Prostate gland (tissue), 2 donors: ENCODE data around the gene LPAR1. TPM values are rescaled to one million over a fixed set of nuclear protein-coding genes. Genes with fewer than 3 reads are reported as not detected.

Source experiments
- DNase-seq: peaks from one replicate; pipeline ENCODE4 v3.0.0-alpha.2; 2019; ENCODE audit warnings: low spot score
- H3K27ac ChIP-seq, 2 donors: fragments of 200-600 bp; sonication (generic); 2 replicates each; pipeline ENCODE4 v1.5.1; 2017 to 2019
- H3K27me3 ChIP-seq: fragments of 200-600 bp; sonication (generic); replicated peaks from 2 replicates; pipeline ENCODE4 v1.5.1; 2019; ENCODE audit not compliant: insufficient read depth
- H3K36me3 ChIP-seq, 2 donors: fragments of 200-600 bp; sonication (generic); 1 replicate in 1 of 2; 2 replicates in 1 of 2; pipeline versions ENCODE4 v1.5.1 to v1.8.1; 2017 to 2019
- H3K4me1 ChIP-seq: fragments of 200-600 bp; sonication (generic); replicated peaks from 2 replicates; pipeline ENCODE4 v1.5.1; 2019
- H3K4me3 ChIP-seq, 2 donors: fragments of 200-600 bp; sonication (generic); 2 replicates each; pipeline ENCODE4 v1.5.1; 2017 to 2019
- H3K9me3 ChIP-seq: fragments of 200-600 bp; sonication (generic); 2 replicates; pipeline ENCODE4 v1.5.1; 2017
- CTCF ChIP-seq, 4 experiments: fragments of 200-600 bp in 2 of 4; fragments of 450-650 bp in 2 of 4; sonication (generic) in 2 of 4; IDR thresholded peaks; 1 replicate in 3 of 4; 2 replicates in 1 of 4; pipeline ENCODE4 v1.5.1; 2016 to 2019; ENCODE audit warnings: antibody characterized with exemption in 4 of 4, mild to moderate bottlenecking in 2 of 4, moderate library complexity in 2 of 4
- POLR2A ChIP-seq: fragments of 450-650 bp; IDR thresholded peaks from one replicate; pipeline ENCODE4 v1.6.1; 2016; ENCODE audit warnings: antibody characterized with exemption, mild to moderate bottlenecking
- POLR2AphosphoS5 ChIP-seq: sonication (generic); formaldehyde crosslinking; IDR thresholded peaks from one replicate; pipeline ENCODE4 v1.6.1; 2017; ENCODE audit warnings: antibody characterized with exemption
- WGBS: methylation state at CpG from one replicate; pipeline ENCODE4 v1.1.5; 2018; 5-methylcytosine and 5-hydroxymethylcytosine counted together
- intact Hi-C: fragments of 100-400 bp; cut with DNase I; formaldehyde crosslinking; loops from one replicate; pipeline ENCODE4 v1.14.2; 2022
- total RNA-seq, 2 donors: library from RNA; depleted of rRNA; stranded (reverse); fragments of >200 nt; gene quantifications; one replicate each; pipeline ENCODE4 v1.1.0, GENCODE V29; 2016

The LPAR1 gene
- total RNA-seq, 2 donors from 2014 or later: 10.8 to 29.2 TPM

GRCh38 chr9:110912419-110913291 is 125.6 kb downstream of the LPAR1 start:
- Histone ChIP-seq H3K27ac (peak overlapping the region; percentile 46 to 51), H3K4me3 (no peak overlapping the region), H3K27me3 (no peaks in the 10 kb centered on the region), H3K4me1 (no peaks in the 10 kb centered on the region), H3K9me3 (no peaks in the 10 kb centered on the region), H3K36me3 (no peaks in the 10 kb centered on the region)
- 43% methylated on average over 7 of the region's 7 CpGs for WGBS
- TF ChIP-seq POLR2AphosphoS5: peak; percentile 33
- no peak for TF ChIP-seq POLR2A
- TF ChIP-seq CTCF (IDR thresholded peaks at IDR 0.05): no peak
- intact Hi-C loops: no loop called here
- DNase-seq: no peak

- H3K27ac ChIP-seq: peak overlapping the region; percentile 46 to 51
- H3K27me3 ChIP-seq: no peaks in the 10 kb centered on the region
- no peaks in the 10 kb centered on the region for H3K36me3 ChIP-seq
- no peaks in the 10 kb centered on the region for H3K4me1 ChIP-seq
- no peak overlapping the region for H3K4me3 ChIP-seq
- DNase-seq: no peak
- WGBS: 46% methylated on average over 4 of the region's 4 CpGs
- no peak for TF ChIP-seq CTCF (IDR thresholded peaks at IDR 0.05)
- no peak for TF ChIP-seq POLR2AphosphoS5
- no peak for TF ChIP-seq POLR2A
- intact Hi-C loops: no loop called here
- no peaks in the 10 kb centered on the region for H3K9me3 ChIP-seq
Observed at GRCh38 chr9:110911659-110912418, 126.4 kb downstream of the LPAR1 start.

GRCh38 chr9:110908894-110909293 is 129.4 kb downstream of the LPAR1 start:
- Histone ChIP-seq H3K27me3 (no peaks in the 10 kb centered on the region), H3K4me1 (no peaks in the 10 kb centered on the region), H3K9me3 (no peaks in the 10 kb centered on the region), H3K36me3 (no peaks in the 10 kb centered on the region), H3K27ac (no peak overlapping the region), H3K4me3 (no peak overlapping the region)
- WGBS: 90% methylated on average over 2 of the region's 2 CpGs
- no peak for DNase-seq
- intact Hi-C loops: no loop called here
- TF ChIP-seq POLR2AphosphoS5 (no peak), POLR2A (no peak), CTCF (IDR thresholded peaks at IDR 0.05) (no peak)

- Histone ChIP-seq H3K27ac (peak overlapping the region in 1 of 2 donors; percentile 1), H3K4me1 (no peaks in the 10 kb centered on the region), H3K4me3 (no peak overlapping the region), H3K9me3 (no peaks in the 10 kb centered on the region), H3K27me3 (no peaks in the 10 kb centered on the region), H3K36me3 (no peaks in the 10 kb centered on the region)
- intact Hi-C loops: no loop called here
- DNase-seq: no peak
- WGBS: 29% methylated on average over 6 of the region's 6 CpGs
- no peak for TF ChIP-seq CTCF (IDR thresholded peaks at IDR 0.05)
- TF ChIP-seq POLR2AphosphoS5: no peak
- no peak for TF ChIP-seq POLR2A
Observed at GRCh38 chr9:110900917-110901316, 137.4 kb downstream of the LPAR1 start.
